ENCODE measurements around the gene ADD2.
"Not testable (repeated sequence)": the region's sequence is repeated elsewhere in the genome, so short reads cannot be mapped to it uniquely, and the experiment has no call there.

Gene ADD2

GRCh38 chr2:70668911-70669310 is 99.1 kb downstream of the ADD2 start:
- H3K9ac ChIP-seq (ENCODE audit: insufficient read length) = no peak overlapping the region
- H3K9me3 ChIP-seq (ENCODE audit: low read depth, low read length) = no peaks in the 10 kb centered on the region
- H3K27ac ChIP-seq = no peak overlapping the region
- no peaks in the 10 kb centered on the region for H3K36me3 ChIP-seq (ENCODE audit: insufficient read depth, low read length)
- H3K4me3 ChIP-seq = no peak overlapping the region
- no peak for TF ChIP-seq FOXP2 (optimal IDR thresholded peaks at IDR 0.05; ENCODE audit: control extremely low read depth, extremely low read length, insufficient read depth)
- TF ChIP-seq EZH2 (IDR thresholded peaks at IDR 0.05) = no peak
- no peak for DNase-seq (ENCODE audit: low read depth, low spot score)

GRCh38 chr2:70668432-70668831 is 99.6 kb downstream of the ADD2 start:
- no peak overlapping the region for H3K4me3 ChIP-seq
- H3K9ac ChIP-seq (ENCODE audit: insufficient read length) = no peak overlapping the region
- H3K36me3 ChIP-seq (ENCODE audit: insufficient read depth, low read length) = no peaks in the 10 kb centered on the region
- no peak for DNase-seq (ENCODE audit: low read depth, low spot score)
- no peaks in the 10 kb centered on the region for H3K9me3 ChIP-seq (ENCODE audit: low read depth, low read length)
- no peak overlapping the region for H3K27ac ChIP-seq
- TF ChIP-seq POLR2AphosphoS5 (IDR thresholded peaks at IDR 0.05; ENCODE audit: borderline replicate concordance, low read depth, low read length) = no peak
- no peak for TF ChIP-seq EZH2 (IDR thresholded peaks at IDR 0.05)
- no peak for TF ChIP-seq FOXP2 (optimal IDR thresholded peaks at IDR 0.05; ENCODE audit: control extremely low read depth, extremely low read length, insufficient read depth)

GRCh38 chr2:70664525-70664924 is 103.5 kb downstream of the ADD2 start:
- Histone ChIP-seq H3K9me3 (ENCODE audit: low read depth, low read length) (no peaks in the 10 kb centered on the region), H3K36me3 (ENCODE audit: insufficient read depth, low read length) (no peaks in the 10 kb centered on the region), H3K27ac (no peak overlapping the region), H3K9ac (ENCODE audit: insufficient read length) (no peak overlapping the region), H3K4me3 (no peak overlapping the region)
- no peak for TF ChIP-seq POLR2AphosphoS5 (IDR thresholded peaks at IDR 0.05; ENCODE audit: borderline replicate concordance, low read depth, low read length)
- no peak for DNase-seq (ENCODE audit: low read depth, low spot score)

GRCh38 chr2:70663411-70663810 is 104.6 kb downstream of the ADD2 start:
- Histone ChIP-seq H3K27ac (no peak overlapping the region), H3K9me3 (ENCODE audit: low read depth, low read length) (no peaks in the 10 kb centered on the region), H3K36me3 (ENCODE audit: insufficient read depth, low read length) (no peaks in the 10 kb centered on the region), H3K9ac (ENCODE audit: insufficient read length) (no peak overlapping the region), H3K4me3 (no peak overlapping the region)
- no peak for DNase-seq (ENCODE audit: low read depth, low spot score)
- TF ChIP-seq FOXP2 (optimal IDR thresholded peaks at IDR 0.05; ENCODE audit: control extremely low read depth, extremely low read length, insufficient read depth) = no peak
- TF ChIP-seq EZH2 (IDR thresholded peaks at IDR 0.05) = no peak
- no peak for TF ChIP-seq POLR2AphosphoS5 (IDR thresholded peaks at IDR 0.05; ENCODE audit: borderline replicate concordance, low read depth, low read length)

- H3K4me3 ChIP-seq = no peak overlapping the region
- no peak for DNase-seq (ENCODE audit: low read depth, low spot score)
These were observed 108.4 kb downstream of the ADD2 start for GRCh38 chr2:70659551-70659950.

GRCh38 chr2:70658476-70658875 is 109.5 kb downstream of the ADD2 start:
- TF ChIP-seq FOXP2 (optimal IDR thresholded peaks at IDR 0.05; ENCODE audit: control extremely low read depth, extremely low read length, insufficient read depth) = no peak
- no peak for TF ChIP-seq POLR2AphosphoS5 (IDR thresholded peaks at IDR 0.05; ENCODE audit: borderline replicate concordance, low read depth, low read length)
- no peak for TF ChIP-seq EZH2 (IDR thresholded peaks at IDR 0.05)
- no peaks in the 10 kb centered on the region for H3K9me3 ChIP-seq (ENCODE audit: low read depth, low read length)
- DNase-seq (ENCODE audit: low read depth, low spot score) = no peak
- H3K9ac ChIP-seq (ENCODE audit: insufficient read length) = no peak overlapping the region
- no peak overlapping the region for H3K4me3 ChIP-seq
- no peaks in the 10 kb centered on the region for H3K36me3 ChIP-seq (ENCODE audit: insufficient read depth, low read length)
- no peak overlapping the region for H3K27ac ChIP-seq

More at GRCh38 chr2:70659551-70659950, 108.4 kb downstream of the ADD2 start:
- Histone ChIP-seq H3K9me3 (ENCODE audit: low read depth, low read length) (no peaks in the 10 kb centered on the region), H3K36me3 (ENCODE audit: insufficient read depth, low read length) (no peaks in the 10 kb centered on the region), H3K9ac (ENCODE audit: insufficient read length) (no peak overlapping the region), H3K27ac (no peak overlapping the region)
- TF ChIP-seq POLR2AphosphoS5 (IDR thresholded peaks at IDR 0.05; ENCODE audit: borderline replicate concordance, low read depth, low read length) = no peak
- no peak for TF ChIP-seq FOXP2 (optimal IDR thresholded peaks at IDR 0.05; ENCODE audit: control extremely low read depth, extremely low read length, insufficient read depth)
- TF ChIP-seq EZH2 (IDR thresholded peaks at IDR 0.05) = no peak

- no peak overlapping the region for H3K4me3 ChIP-seq
- H3K36me3 ChIP-seq (ENCODE audit: insufficient read depth, low read length) = no peaks in the 10 kb centered on the region
- no peak overlapping the region for H3K27ac ChIP-seq
- no peak overlapping the region for H3K9ac ChIP-seq (ENCODE audit: insufficient read length)
- H3K9me3 ChIP-seq (ENCODE audit: low read depth, low read length) = no peaks in the 10 kb centered on the region
- TF ChIP-seq POLR2AphosphoS5 (IDR thresholded peaks at IDR 0.05; ENCODE audit: borderline replicate concordance, low read depth, low read length) (no peak), EZH2 (IDR thresholded peaks at IDR 0.05) (no peak), FOXP2 (optimal IDR thresholded peaks at IDR 0.05; ENCODE audit: control extremely low read depth, extremely low read length, insufficient read depth) (no peak)
- DNase-seq (ENCODE audit: low read depth, low spot score) = no peak
These were observed 110.8 kb downstream of the ADD2 start for GRCh38 chr2:70657246-70657645.

GRCh38 chr2:70656421-70657010 is 111.5 kb downstream of the ADD2 start:
- DNase-seq (ENCODE audit: low read depth, low spot score) = no peak
- H3K36me3 ChIP-seq (ENCODE audit: insufficient read depth, low read length) = no peaks in the 10 kb centered on the region
- H3K9me3 ChIP-seq (ENCODE audit: low read depth, low read length) = no peaks in the 10 kb centered on the region
- H3K4me3 ChIP-seq = no peak overlapping the region
- no peak overlapping the region for H3K9ac ChIP-seq (ENCODE audit: insufficient read length)
- TF ChIP-seq FOXP2 (optimal IDR thresholded peaks at IDR 0.05; ENCODE audit: control extremely low read depth, extremely low read length, insufficient read depth) (no peak), EZH2 (IDR thresholded peaks at IDR 0.05) (no peak), POLR2AphosphoS5 (IDR thresholded peaks at IDR 0.05; ENCODE audit: borderline replicate concordance, low read depth, low read length) (no peak)
- H3K27ac ChIP-seq = no peak overlapping the region

GRCh38 chr2:70655786-70656185 is 112.2 kb downstream of the ADD2 start:
- Histone ChIP-seq H3K9ac (ENCODE audit: insufficient read length) (no peak overlapping the region), H3K36me3 (ENCODE audit: insufficient read depth, low read length) (no peaks in the 10 kb centered on the region), H3K9me3 (ENCODE audit: low read depth, low read length) (no peaks in the 10 kb centered on the region), H3K4me3 (no peak overlapping the region), H3K27ac (no peak overlapping the region)
- TF ChIP-seq FOXP2 (optimal IDR thresholded peaks at IDR 0.05; ENCODE audit: control extremely low read depth, extremely low read length, insufficient read depth) = no peak
- no peak for TF ChIP-seq POLR2AphosphoS5 (IDR thresholded peaks at IDR 0.05; ENCODE audit: borderline replicate concordance, low read depth, low read length)
- no peak for TF ChIP-seq EZH2 (IDR thresholded peaks at IDR 0.05)
- no peak for DNase-seq (ENCODE audit: low read depth, low spot score)

GRCh38 chr2:70655211-70655610 is 112.8 kb downstream of the ADD2 start:
- not testable (repeated sequence) for H3K9ac ChIP-seq (ENCODE audit: insufficient read length); H3K27ac ChIP-seq; DNase-seq (ENCODE audit: low read depth, low spot score); H3K36me3 ChIP-seq (ENCODE audit: insufficient read depth, low read length); H3K9me3 ChIP-seq (ENCODE audit: low read depth, low read length); H3K4me3 ChIP-seq
